T-cell (primary cell): Measurements from ENCODE around the gene OCA2. TPM values are rescaled to one million over a fixed set of nuclear protein-coding genes. Genes with fewer than 3 reads are reported as not detected.

Source experiments
- ATAC-seq, 4 experiments: fragments of 200-7000 bp in 3 of 4; fragments of 150-1000 bp in 1 of 4; cut with Tn5 transposase; replicated peaks in 1 of 4; 1 replicate in 3 of 4; 2 replicates in 1 of 4; pipeline ENCODE4 v1.10.0; 2021; ENCODE audit warnings: moderate library complexity in 3 of 4, mild to moderate bottlenecking in 2 of 4, moderate number of reproducible peaks in 1 of 4
- CTCF ChIA-PET, 2 donors: fragments of 300-600 bp; sonication (Branson Sonifier 250); formaldehyde crosslinking; loops; one replicate each; lab custom pipeline; 2022; ENCODE audit warnings: antibody characterized with exemption in 2 of 2; lab: Charles Lee
- POLR2A ChIA-PET, 2 donors: fragments of 300-600 bp; sonication (Branson Sonifier 250); formaldehyde crosslinking; loops; one replicate each; lab custom pipeline; 2022; ENCODE audit warnings: antibody characterized with exemption in 2 of 2; lab: Charles Lee
- DNase-seq, 35 experiments: peaks; one replicate each; pipeline versions ENCODE4 v3.0.0 to v3.0.0-alpha.2; 2013 to 2023
- H3K27ac ChIP-seq: one replicate; pipeline ENCODE4 v1.5.1; 2013; ENCODE audit warnings: low read length
- H3K27me3 ChIP-seq, 2 experiments: replicated peaks in 1 of 2; 1 replicate in 1 of 2; 2 replicates in 1 of 2; pipeline versions ENCODE4 v1.6.1 to v1.7.0; 2013; ENCODE audit warnings: low read length in 1 of 2, mixed read lengths in 1 of 2; ENCODE audit not compliant: control insufficient read depth in 2 of 2, insufficient read depth in 2 of 2; ENCODE audit errors: extremely low read depth in 1 of 2
- H3K36me3 ChIP-seq, 2 donors: 1 replicate in 1 of 2; 2 replicates in 1 of 2; pipeline versions ENCODE4 v1.6.1 to v1.7.0; 2013; ENCODE audit warnings: low read length in 1 of 2; ENCODE audit not compliant: control insufficient read depth in 2 of 2, insufficient read depth in 1 of 2; ENCODE audit errors: extremely low read depth in 1 of 2
- H3K4me1 ChIP-seq, 2 experiments: 1 replicate in 1 of 2; 2 replicates in 1 of 2; pipeline versions ENCODE4 v1.6.1 to v1.7.0; 2013; ENCODE audit warnings: low read length in 2 of 2, mixed read lengths in 1 of 2; ENCODE audit not compliant: insufficient read depth in 2 of 2, control insufficient read depth in 1 of 2; ENCODE audit errors: extremely low read depth in 1 of 2
- H3K4me3 ChIP-seq, 2 donors: 1 replicate in 1 of 2; 2 replicates in 1 of 2; pipeline versions ENCODE4 v1.5.1 to v1.7.0; 2013; ENCODE audit warnings: mild to moderate bottlenecking in 2 of 2, low read length in 1 of 2, moderate library complexity in 1 of 2; ENCODE audit not compliant: control insufficient read depth in 1 of 2; ENCODE audit errors: extremely low read depth in 1 of 2
- H3K9me3 ChIP-seq: 2 replicates; pipeline ENCODE4 v1.7.0; 2013
- H3K27ac Mint-ChIP-seq, 2 donors: one replicate each; pipeline ENCODE4 v1.8.0; 2020 to 2021; ENCODE audit warnings: mild to moderate bottlenecking in 2 of 2, mixed read lengths in 2 of 2
- H3K27me3 Mint-ChIP-seq, 2 donors: one replicate each; pipeline ENCODE4 v1.8.0; 2021 to 2022; ENCODE audit warnings: mixed read lengths in 2 of 2
- H3K36me3 Mint-ChIP-seq: one replicate; pipeline ENCODE4 v1.8.0; 2021; ENCODE audit warnings: mixed read lengths
- H3K4me1 Mint-ChIP-seq, 3 donors: one replicate each; pipeline ENCODE4 v1.8.0; 2020 to 2022; ENCODE audit warnings: mixed read lengths in 3 of 3, mild to moderate bottlenecking in 1 of 3
- H3K4me3 Mint-ChIP-seq, 3 donors: one replicate each; pipeline ENCODE4 v1.8.0; 2020 to 2022; ENCODE audit warnings: mild to moderate bottlenecking in 3 of 3, mixed read lengths in 3 of 3, moderate library complexity in 3 of 3
- H3K9me3 Mint-ChIP-seq, 3 donors: one replicate each; pipeline ENCODE4 v1.8.0; 2020 to 2022; ENCODE audit warnings: mixed read lengths in 3 of 3
- WGBS: methylation state at CpG from one replicate; pipeline ENCODE4 v1.1.5; 2013; ENCODE audit warnings: missing lambda C conversion rate; ENCODE audit not compliant: insufficient coverage; 5-methylcytosine and 5-hydroxymethylcytosine counted together
- total RNA-seq, 35 experiments: library from RNA in 6 of 35; stranded (reverse) in 6 of 35; fragments of 120-200 nt in 1 of 35; gene quantifications; one replicate each; pipeline versions ENCODE4 v1.2.1 to v1.2.4 and lab custom pipeline; 2013 to 2026

The OCA2 gene
- total RNA-seq, 5 donors from 2014 or later (not counting 1 experiment from before 2014, with no cell fraction given), result 0.19 to 0.67 TPM; not detected in 3

DNA sequence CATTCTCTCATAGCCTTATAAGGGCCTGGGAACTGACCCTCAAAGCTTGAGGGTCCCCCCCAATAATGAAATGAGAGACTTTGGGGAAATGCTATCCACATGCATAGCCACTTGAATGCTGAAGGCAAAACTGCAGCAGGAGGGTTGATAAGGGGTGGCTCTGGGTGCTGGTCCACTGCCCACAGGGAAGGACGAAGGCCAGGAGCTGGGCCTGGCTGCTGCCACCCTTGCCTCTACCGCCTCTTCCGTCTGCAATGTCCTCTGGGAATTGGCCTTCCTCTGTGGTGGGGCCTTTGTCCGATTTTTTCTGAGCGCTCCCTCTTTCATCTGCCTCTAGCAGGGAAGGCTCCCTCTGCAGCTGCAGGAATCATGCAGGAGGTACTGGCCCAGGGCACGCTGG, 41.0 kb downstream of the OCA2 start:
- POLR2A ChIA-PET, result no interaction called here
- CTCF ChIA-PET, result no interaction called here
- H3K4me3 Mint-ChIP-seq, result no peak overlapping the region
- no peaks in the 10 kb centered on the region for H3K36me3 Mint-ChIP-seq
- H3K4me1 Mint-ChIP-seq, result no peaks in the 10 kb centered on the region
- Histone ChIP-seq H3K36me3 (no peaks in the 10 kb centered on the region), H3K4me3 (no peak overlapping the region), H3K27me3 (peaks cover 0 to 16% of the 10 kb centered on the region in 2 experiments), H3K4me1 (no peaks in the 10 kb centered on the region), H3K9me3 (no peaks in the 10 kb centered on the region), H3K27ac (no peak overlapping the region)
- DNase-seq (no peak), ATAC-seq (no peak)
- H3K27me3 Mint-ChIP-seq, result peaks cover 0 to 4% of the 10 kb centered on the region in 2 donors
- 86% methylated on average over 5 of the region's 6 CpGs for WGBS
- no peak overlapping the region for H3K27ac Mint-ChIP-seq
- H3K9me3 Mint-ChIP-seq, result peaks cover 0 to 12% (median 8%) of the 10 kb centered on the region in 3 donors

DNA sequence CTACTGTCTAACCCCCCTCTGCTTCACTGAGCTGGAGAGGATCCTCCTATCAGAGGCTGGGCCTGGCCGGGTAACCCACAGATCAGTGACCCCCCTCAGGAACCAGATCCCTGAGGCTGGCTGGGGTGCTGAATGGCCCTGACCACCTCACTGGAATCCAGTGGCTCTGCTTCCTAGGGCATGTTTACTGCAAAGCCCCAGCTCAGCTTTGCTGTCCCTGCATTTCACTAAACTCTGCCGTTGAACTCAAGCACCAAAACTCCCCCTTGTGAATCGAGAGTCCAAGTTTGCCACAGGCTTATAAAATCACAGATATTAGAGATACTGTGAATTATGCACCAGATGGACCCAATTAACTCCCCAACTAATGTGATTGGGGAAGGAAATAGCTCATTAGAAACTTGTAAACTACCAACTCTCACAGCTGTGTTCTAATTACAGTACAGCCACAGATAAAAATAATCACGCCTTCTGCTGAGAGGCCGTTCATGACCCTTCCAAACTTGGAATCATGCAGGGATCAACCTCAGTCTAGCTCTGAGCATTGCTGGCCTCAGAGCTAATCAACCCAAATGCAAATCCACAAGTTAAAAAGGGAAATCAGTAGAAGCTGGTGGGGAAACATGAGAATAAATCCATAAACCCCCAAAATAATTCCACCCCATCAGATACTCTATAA, 47.0 kb downstream of the OCA2 start:
- 86% methylated on average over 1 of the region's 5 CpGs for WGBS

DNA sequence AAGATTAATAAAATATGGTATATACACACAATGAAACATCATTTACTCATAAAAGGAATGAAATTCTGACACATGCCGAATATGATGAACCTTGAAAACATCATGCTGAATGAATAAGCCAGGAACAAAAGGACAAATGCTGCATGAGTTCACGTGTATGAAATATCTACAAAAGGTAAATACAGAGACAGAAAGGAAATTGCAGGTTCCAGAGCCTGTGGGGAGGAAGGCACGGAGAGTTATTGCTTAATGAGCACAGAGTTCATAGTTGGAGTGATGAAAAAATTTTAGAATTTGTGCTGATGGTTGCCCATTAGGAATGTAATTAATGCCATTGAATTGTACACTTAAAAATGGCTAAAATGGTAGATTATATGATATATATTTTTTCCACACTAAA, 49.5 kb downstream of the OCA2 start:
- no peak overlapping the region for H3K4me3 Mint-ChIP-seq
- H3K4me3 ChIP-seq, result no peak overlapping the region
- H3K4me1 Mint-ChIP-seq, result no peaks in the 10 kb centered on the region
- no peak overlapping the region for H3K27ac ChIP-seq
- H3K27me3 Mint-ChIP-seq, result peaks cover 13 to 16% of the 10 kb centered on the region in 2 donors
- peaks cover 0 to 4% of the 10 kb centered on the region in 2 experiments for H3K27me3 ChIP-seq
- no peaks in the 10 kb centered on the region for H3K4me1 ChIP-seq
- ChIA-PET POLR2A (no interaction called here), CTCF (no interaction called here)
- DNase-seq (no peak), ATAC-seq (no peak)
- WGBS, result 79% methylated on average over 2 of the region's 3 CpGs
- no peaks in the 10 kb centered on the region for H3K36me3 ChIP-seq
- H3K27ac Mint-ChIP-seq, result no peak overlapping the region
- no peaks in the 10 kb centered on the region for H3K36me3 Mint-ChIP-seq
- no peaks in the 10 kb centered on the region for H3K9me3 ChIP-seq
- H3K9me3 Mint-ChIP-seq, result peaks cover 0 to 10% (median 2%) of the 10 kb centered on the region in 3 donors

More for the DNA sequence above, 47.0 kb downstream of the OCA2 start:
- DNase-seq (no peak), ATAC-seq (no peak)
- H3K4me3 Mint-ChIP-seq, result no peak overlapping the region
- peaks cover 1 to 3% of the 10 kb centered on the region in 2 donors for H3K27me3 Mint-ChIP-seq
- Histone ChIP-seq H3K27ac (no peak overlapping the region), H3K4me3 (no peak overlapping the region), H3K4me1 (no peaks in the 10 kb centered on the region), H3K27me3 (peaks cover 0 to 8% of the 10 kb centered on the region in 2 experiments), H3K9me3 (no peaks in the 10 kb centered on the region), H3K36me3 (no peaks in the 10 kb centered on the region)
- ChIA-PET POLR2A (no interaction called here), CTCF (no interaction called here)
- H3K36me3 Mint-ChIP-seq, result no peaks in the 10 kb centered on the region
- no peaks in the 10 kb centered on the region for H3K4me1 Mint-ChIP-seq
- H3K9me3 Mint-ChIP-seq, result peaks cover 0 to 10% (median 2%) of the 10 kb centered on the region in 3 donors
- H3K27ac Mint-ChIP-seq, result no peak overlapping the region

DNA sequence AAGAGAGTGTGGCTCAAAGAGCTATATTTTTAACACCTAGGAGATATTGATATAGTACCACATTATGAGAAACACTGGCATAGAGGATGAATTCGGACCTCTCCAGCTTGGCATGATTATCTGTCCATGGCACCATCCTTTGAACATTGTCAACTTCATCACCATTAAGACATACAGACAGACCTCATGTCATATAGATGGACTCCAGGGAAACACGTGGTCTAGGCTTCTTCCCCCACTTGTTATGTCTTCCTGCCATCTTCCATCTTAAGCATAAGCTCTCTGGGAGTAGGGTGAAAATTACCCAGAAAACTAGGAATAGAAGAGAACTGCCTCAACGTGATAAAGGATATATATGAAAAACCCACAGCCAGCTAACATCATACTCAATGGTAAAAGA, 51.8 kb downstream of the OCA2 start:
- Mint-ChIP-seq H3K27ac (no peak overlapping the region), H3K4me3 (no peak overlapping the region), H3K27me3 (peaks cover 15 to 16% of the 10 kb centered on the region in 2 donors), H3K4me1 (no peaks in the 10 kb centered on the region), H3K36me3 (no peaks in the 10 kb centered on the region), H3K9me3 (peaks cover 0 to 10% (median 2%) of the 10 kb centered on the region in 3 donors)
- ChIA-PET POLR2A (no interaction called here), CTCF (no interaction called here)
- Histone ChIP-seq H3K27me3 (peaks cover 0 to 4% of the 10 kb centered on the region in 2 experiments), H3K36me3 (no peaks in the 10 kb centered on the region), H3K4me3 (no peak overlapping the region), H3K27ac (no peak overlapping the region), H3K9me3 (no peaks in the 10 kb centered on the region), H3K4me1 (no peaks in the 10 kb centered on the region)
- no CpG with 5 or more reads among the region's 3 CpGs for WGBS
- no peak for DNase-seq
- no peak for ATAC-seq

DNA sequence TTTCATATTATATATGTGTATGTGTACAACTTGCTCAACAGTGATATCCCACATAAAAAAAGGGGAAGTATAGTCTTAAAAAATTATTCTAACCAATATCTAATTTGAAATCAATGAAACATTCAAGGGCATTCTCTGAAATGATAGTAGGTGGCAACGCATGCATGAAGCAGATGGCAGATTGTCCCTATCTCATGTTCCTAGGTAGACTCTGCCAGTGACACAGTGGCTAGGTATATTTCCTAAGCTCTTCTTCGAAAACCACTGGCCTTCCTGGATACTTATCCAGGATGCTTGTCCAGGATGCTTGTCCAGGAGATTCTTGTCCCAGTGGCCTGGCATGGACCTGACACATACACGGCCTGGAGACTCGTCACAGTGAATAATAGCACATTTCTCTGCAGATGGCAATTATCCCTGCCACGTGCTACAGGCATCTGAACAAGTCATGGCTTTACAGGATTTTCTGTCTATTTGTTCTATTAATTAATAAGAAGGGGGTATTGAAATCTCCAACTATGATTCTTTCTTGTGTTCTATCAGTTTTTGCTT, 54.9 kb downstream of the OCA2 start:
- DNase-seq, result no peak
- no peak overlapping the region for H3K27ac ChIP-seq
- H3K4me3 ChIP-seq, result no peak overlapping the region
- ATAC-seq, result no peak
- Mint-ChIP-seq H3K4me1 (no peaks in the 10 kb centered on the region), H3K27ac (no peak overlapping the region), H3K4me3 (no peak overlapping the region), H3K27me3 (peaks cover 17 to 21% of the 10 kb centered on the region in 2 donors), H3K36me3 (no peaks in the 10 kb centered on the region), H3K9me3 (peaks cover 0 to 10% (median 2%) of the 10 kb centered on the region in 3 donors)
- H3K9me3 ChIP-seq, result no peaks in the 10 kb centered on the region
- no peaks in the 10 kb centered on the region for H3K4me1 ChIP-seq
- H3K27me3 ChIP-seq, result peaks cover 0 to 4% of the 10 kb centered on the region in 2 experiments
- WGBS, result 88% methylated on average over 1 of the region's 5 CpGs
- CTCF ChIA-PET, result no interaction called here
- POLR2A ChIA-PET, result no interaction called here
- H3K36me3 ChIP-seq, result no peaks in the 10 kb centered on the region

DNA sequence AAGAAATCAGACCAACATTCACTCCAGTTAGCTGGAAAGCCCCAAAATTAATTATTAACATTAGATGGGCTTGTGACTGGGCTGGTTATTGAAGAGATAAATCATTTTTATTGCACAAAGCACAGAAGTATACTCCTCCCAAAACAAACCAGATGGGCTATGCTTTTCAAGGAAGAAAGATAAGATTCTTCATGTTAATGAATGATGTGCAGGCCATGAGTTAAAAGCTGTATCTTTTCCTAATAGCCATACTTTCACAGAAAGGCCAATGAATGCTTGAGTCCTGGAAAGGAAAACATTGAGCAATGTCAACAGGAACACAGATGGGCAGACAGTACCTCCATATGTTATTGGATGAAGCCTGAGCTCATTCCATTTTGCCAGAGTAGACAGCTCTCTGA, 55.4 kb downstream of the OCA2 start:
- H3K27ac Mint-ChIP-seq, result no peak overlapping the region
- no peaks in the 10 kb centered on the region for H3K36me3 Mint-ChIP-seq
- no peak overlapping the region for H3K4me3 ChIP-seq
- no peaks in the 10 kb centered on the region for H3K36me3 ChIP-seq
- no peaks in the 10 kb centered on the region for H3K4me1 Mint-ChIP-seq
- H3K27ac ChIP-seq, result no peak overlapping the region
- no peak overlapping the region for H3K4me3 Mint-ChIP-seq
- peaks cover 0 to 3% of the 10 kb centered on the region in 2 experiments for H3K27me3 ChIP-seq
- peaks cover 0 to 10% (median 2%) of the 10 kb centered on the region in 3 donors for H3K9me3 Mint-ChIP-seq
- no peaks in the 10 kb centered on the region for H3K9me3 ChIP-seq
- POLR2A ChIA-PET, result no interaction called here
- ATAC-seq, result no peak
- DNase-seq, result no peak
- H3K27me3 Mint-ChIP-seq, result peaks cover 17 to 21% of the 10 kb centered on the region in 2 donors
- CTCF ChIA-PET, result no interaction called here
- no peaks in the 10 kb centered on the region for H3K4me1 ChIP-seq
